Activated CD4-positive, alpha-beta T cell treated with anti-CD3 and anti-CD28 coated beads, Interleukin-2, amount 10 ng/mL, durations not matched to agents 24 days and 14 days (primary cell): Measurements from ENCODE around the gene RYR1. TPM values are rescaled to one million over a fixed set of nuclear protein-coding genes. Genes with fewer than 3 reads are reported as not detected.

Source experiments
- DNase-seq: peaks from one replicate; pipeline ENCODE4 v3.0.0; 2022
- H3K27ac Mint-ChIP-seq: one replicate; pipeline ENCODE4 v1.8.0; 2022; ENCODE audit warnings: mild to moderate bottlenecking, mixed read lengths
- H3K27me3 Mint-ChIP-seq: one replicate; pipeline ENCODE4 v1.8.0; 2022; ENCODE audit warnings: mixed read lengths
- H3K36me3 Mint-ChIP-seq: one replicate; pipeline ENCODE4 v1.8.0; 2022; ENCODE audit warnings: low read depth, mild to moderate bottlenecking, mixed read lengths
- H3K4me1 Mint-ChIP-seq: one replicate; pipeline ENCODE4 v1.8.0; 2021; ENCODE audit warnings: mixed read lengths
- H3K4me3 Mint-ChIP-seq: one replicate; pipeline ENCODE4 v1.8.0; 2022; ENCODE audit warnings: mild to moderate bottlenecking, moderate library complexity, mixed read lengths
- H3K9me3 Mint-ChIP-seq: one replicate; pipeline ENCODE4 v1.8.0; 2021; ENCODE audit warnings: mixed read lengths
- intact Hi-C: fragments of 100-400 bp; cut with micrococcal nuclease; formaldehyde crosslinking; loops from one replicate; pipeline ENCODE4 v1.15.1; 2023
- total RNA-seq: library from RNA; stranded (reverse); gene quantifications from 2 replicates; pipeline ENCODE4 v1.2.3, GENCODE V29; 2022

Gene RYR1
- total RNA-seq, 1 donor from 2014 or later = 4.0 TPM

DNA sequence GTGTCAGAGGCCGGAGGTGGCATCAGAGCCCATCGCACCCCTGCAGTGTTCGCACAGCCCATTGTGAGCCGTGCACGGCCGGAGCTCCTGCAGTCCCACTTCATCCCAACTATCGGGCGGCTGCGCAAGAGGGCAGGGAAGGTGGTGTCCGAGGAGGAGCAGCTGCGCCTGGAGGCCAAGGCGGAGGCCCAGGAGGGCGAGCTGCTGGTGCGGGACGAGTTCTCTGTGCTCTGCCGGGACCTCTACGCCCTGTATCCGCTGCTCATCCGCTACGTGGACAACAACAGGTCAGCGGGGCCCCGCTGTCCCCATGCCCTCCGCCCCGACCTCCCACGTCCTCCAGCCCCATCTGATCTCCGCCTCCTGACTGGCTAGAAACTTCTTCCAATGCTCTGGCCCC lies 85.7 kb downstream of the RYR1 start:
- intact Hi-C loops = no loop called here
- no peaks in the 10 kb centered on the region for H3K9me3 Mint-ChIP-seq
- no peaks in the 10 kb centered on the region for H3K27me3 Mint-ChIP-seq
- no peak overlapping the region for H3K4me3 Mint-ChIP-seq
- H3K27ac Mint-ChIP-seq = no peak overlapping the region
- H3K4me1 Mint-ChIP-seq = peaks cover 8% of the 10 kb centered on the region
- H3K36me3 Mint-ChIP-seq = no peaks in the 10 kb centered on the region
- DNase-seq = no peak

DNA sequence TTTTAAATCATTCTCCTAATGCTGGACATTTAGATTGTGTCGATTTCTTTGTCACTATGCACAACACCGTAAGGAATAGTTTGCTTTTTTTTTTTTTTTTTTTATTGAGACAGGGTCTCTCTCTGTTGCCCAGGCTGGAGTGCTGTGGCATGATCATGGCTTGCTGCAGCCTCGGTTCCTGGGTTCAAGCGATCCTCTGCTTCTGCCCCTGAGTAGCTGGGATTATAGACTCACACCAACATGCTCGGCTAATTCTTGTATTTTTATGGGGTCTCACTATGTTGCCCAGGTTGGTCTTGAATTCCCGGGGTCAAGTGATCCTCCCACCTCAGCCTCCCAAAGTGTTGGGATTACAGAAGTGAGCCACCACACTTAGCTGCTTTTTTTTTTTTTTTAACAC lies 86.5 kb downstream of the RYR1 start:
- intact Hi-C loops = no loop called here
- Mint-ChIP-seq H3K4me1 (peaks cover 3% of the 10 kb centered on the region), H3K4me3 (no peak overlapping the region), H3K27ac (no peak overlapping the region), H3K9me3 (no peaks in the 10 kb centered on the region), H3K27me3 (no peaks in the 10 kb centered on the region), H3K36me3 (no peaks in the 10 kb centered on the region)
- no peak for DNase-seq

DNA sequence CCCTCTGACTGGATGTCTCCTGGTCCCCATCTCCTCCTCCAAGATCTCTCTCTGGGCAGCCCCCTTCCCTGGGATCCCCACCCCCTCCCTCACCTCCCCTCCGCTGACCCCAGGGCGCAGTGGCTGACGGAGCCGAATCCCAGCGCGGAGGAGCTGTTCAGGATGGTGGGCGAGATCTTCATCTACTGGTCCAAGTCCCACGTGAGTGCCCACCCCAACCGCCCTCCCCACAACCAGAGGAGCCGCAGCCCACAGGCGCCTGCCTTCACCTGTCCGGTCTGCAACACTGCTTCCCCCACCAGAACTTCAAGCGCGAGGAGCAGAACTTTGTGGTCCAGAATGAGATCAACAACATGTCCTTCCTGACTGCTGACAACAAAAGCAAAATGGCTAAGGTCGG lies 89.4 kb downstream of the RYR1 start:
- H3K27ac Mint-ChIP-seq = no peak overlapping the region
- H3K9me3 Mint-ChIP-seq = no peaks in the 10 kb centered on the region
- no peaks in the 10 kb centered on the region for H3K36me3 Mint-ChIP-seq
- no peak overlapping the region for H3K4me3 Mint-ChIP-seq
- H3K4me1 Mint-ChIP-seq = peaks cover 4% of the 10 kb centered on the region
- DNase-seq = no peak
- intact Hi-C loops = no loop called here
- H3K27me3 Mint-ChIP-seq = no peaks in the 10 kb centered on the region

DNA sequence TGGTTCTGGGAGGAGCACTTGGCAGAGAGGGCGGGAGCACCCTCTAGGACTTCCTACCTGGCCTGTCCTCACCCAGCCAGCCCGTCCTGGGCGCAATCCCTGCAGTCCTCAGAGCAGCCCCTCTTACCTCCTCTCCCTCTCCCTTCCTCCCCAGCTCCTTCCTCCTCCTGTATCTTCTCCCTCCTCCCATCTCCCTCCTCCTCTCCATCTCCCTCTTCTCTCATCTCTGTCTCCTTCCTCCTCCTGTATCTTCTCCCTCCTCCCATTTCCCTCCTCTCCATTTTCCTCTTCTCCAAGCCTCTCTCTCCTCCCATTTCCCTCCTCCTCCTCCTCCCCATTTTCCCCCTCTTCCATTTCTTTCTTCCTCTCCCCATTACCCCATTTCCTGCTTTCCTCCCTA lies 89.8 kb downstream of the RYR1 start:
- no peak overlapping the region for H3K27ac Mint-ChIP-seq
- H3K36me3 Mint-ChIP-seq = no peaks in the 10 kb centered on the region
- peaks cover 5% of the 10 kb centered on the region for H3K4me1 Mint-ChIP-seq
- DNase-seq = no peak
- H3K27me3 Mint-ChIP-seq = no peaks in the 10 kb centered on the region
- intact Hi-C loops = no loop called here
- no peaks in the 10 kb centered on the region for H3K9me3 Mint-ChIP-seq
- H3K4me3 Mint-ChIP-seq = no peak overlapping the region

DNA sequence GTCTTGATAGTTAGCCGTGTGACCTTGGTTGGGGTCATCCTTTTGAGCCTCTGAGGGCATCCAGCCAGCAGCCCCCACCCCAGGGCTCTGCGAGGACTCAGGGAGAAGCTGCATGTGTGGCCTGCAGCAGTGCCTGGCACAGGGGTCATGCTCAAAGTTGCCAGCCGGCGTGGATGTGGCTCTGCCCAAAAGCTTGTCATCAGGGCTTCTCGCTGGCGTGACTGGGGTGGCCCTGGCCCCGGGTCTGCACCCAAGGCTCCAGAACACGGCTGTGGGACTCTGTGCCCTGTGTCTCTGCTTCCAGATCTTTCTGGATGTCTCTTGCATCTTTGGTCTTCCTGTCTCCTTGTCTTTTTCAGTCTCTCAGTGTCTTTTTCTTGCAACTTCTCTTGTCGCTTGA lies 90.9 kb downstream of the RYR1 start:
- no peak overlapping the region for H3K27ac Mint-ChIP-seq
- H3K27me3 Mint-ChIP-seq = no peaks in the 10 kb centered on the region
- intact Hi-C loops = no loop called here
- H3K4me3 Mint-ChIP-seq = no peak overlapping the region
- H3K36me3 Mint-ChIP-seq = no peaks in the 10 kb centered on the region
- H3K4me1 Mint-ChIP-seq = peaks cover 5% of the 10 kb centered on the region
- DNase-seq = no peak
- no peaks in the 10 kb centered on the region for H3K9me3 Mint-ChIP-seq

GRCh38 chr19:38524994-38525634 lies 91.6 kb downstream of the RYR1 start:
- H3K4me1 Mint-ChIP-seq = peaks cover 5% of the 10 kb centered on the region
- H3K27ac Mint-ChIP-seq = no peak overlapping the region
- intact Hi-C loops = no loop called here
- H3K36me3 Mint-ChIP-seq = no peaks in the 10 kb centered on the region
- no peak for DNase-seq
- no peaks in the 10 kb centered on the region for H3K27me3 Mint-ChIP-seq
- H3K4me3 Mint-ChIP-seq = no peak overlapping the region
- no peaks in the 10 kb centered on the region for H3K9me3 Mint-ChIP-seq

DNA sequence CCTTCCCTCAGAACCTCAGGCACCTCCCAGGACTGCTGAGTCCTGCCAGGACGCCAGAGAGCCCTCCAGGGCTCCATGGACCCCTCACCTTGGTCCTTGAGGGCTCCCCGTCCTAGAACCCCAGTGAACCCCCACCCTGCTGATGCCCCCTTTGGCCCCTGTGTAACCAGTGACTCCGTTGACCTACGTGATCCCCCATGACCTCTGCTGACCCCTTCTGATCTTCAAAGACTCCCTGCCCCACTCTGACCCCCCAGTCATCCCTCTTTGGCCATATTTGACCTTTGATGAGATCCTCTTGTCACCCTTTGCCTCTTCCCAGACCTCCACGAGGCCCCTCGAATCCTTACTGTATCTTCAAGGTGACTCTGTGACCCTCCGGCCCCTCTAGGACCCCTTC lies 92.9 kb downstream of the RYR1 start:
- Mint-ChIP-seq H3K27me3 (no peaks in the 10 kb centered on the region), H3K4me3 (no peak overlapping the region), H3K4me1 (peaks cover 5% of the 10 kb centered on the region), H3K9me3 (no peaks in the 10 kb centered on the region), H3K36me3 (no peaks in the 10 kb centered on the region), H3K27ac (no peak overlapping the region)
- intact Hi-C loops = no loop called here
- DNase-seq = no peak

- H3K9me3 Mint-ChIP-seq = no peaks in the 10 kb centered on the region
- peak; percentile 71 for DNase-seq
- peaks cover 5% of the 10 kb centered on the region for H3K4me1 Mint-ChIP-seq
- no peaks in the 10 kb centered on the region for H3K36me3 Mint-ChIP-seq
- H3K27me3 Mint-ChIP-seq = no peaks in the 10 kb centered on the region
- peak overlapping the region; percentile 71 for H3K27ac Mint-ChIP-seq
- no peak overlapping the region for H3K4me3 Mint-ChIP-seq
- intact Hi-C loops = no loop called here
Measured at GRCh38 chr19:38527466-38528136, 94.1 kb downstream of the RYR1 start.

DNA sequence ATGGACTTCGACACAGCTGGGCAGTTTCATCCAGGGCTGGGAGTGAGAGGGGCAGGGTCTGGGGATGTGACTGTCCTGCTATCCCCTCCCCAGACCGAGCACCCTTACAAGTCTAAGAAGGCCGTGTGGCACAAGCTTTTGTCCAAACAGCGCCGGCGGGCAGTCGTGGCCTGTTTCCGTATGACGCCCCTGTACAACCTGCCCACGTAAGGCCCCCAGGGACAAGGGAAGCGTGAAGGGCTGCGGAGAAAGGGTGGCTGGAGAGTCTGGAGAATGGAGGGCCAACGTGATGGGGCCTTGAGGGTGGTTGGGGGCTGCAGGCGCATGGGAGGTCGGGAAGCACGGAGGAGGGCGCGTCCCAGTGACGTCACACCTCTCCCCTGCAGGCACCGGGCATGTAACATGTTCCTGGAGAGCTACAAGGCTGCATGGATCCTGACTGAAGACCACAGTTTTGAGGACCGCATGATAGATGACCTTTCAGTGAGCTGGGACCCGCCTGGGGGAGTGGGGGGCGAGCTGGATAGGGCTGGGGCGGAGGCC lies 94.8 kb downstream of the RYR1 start:
- Mint-ChIP-seq H3K4me3 (peak overlapping the region; percentile 36), H3K9me3 (no peaks in the 10 kb centered on the region), H3K27ac (peak overlapping the region; percentile 71), H3K4me1 (peaks cover 5% of the 10 kb centered on the region), H3K36me3 (peaks cover 2% of the 10 kb centered on the region), H3K27me3 (no peaks in the 10 kb centered on the region)
- intact Hi-C loops = no loop called here
- no peak for DNase-seq

GRCh38 chr19:38528931-38529330 lies 95.4 kb downstream of the RYR1 start:
- Mint-ChIP-seq H3K4me3 (no peak overlapping the region), H3K27ac (no peak overlapping the region), H3K4me1 (peaks cover 5% of the 10 kb centered on the region), H3K9me3 (no peaks in the 10 kb centered on the region), H3K27me3 (no peaks in the 10 kb centered on the region), H3K36me3 (peaks cover 2% of the 10 kb centered on the region)
- DNase-seq = no peak
- intact Hi-C loops = no loop called here

DNA sequence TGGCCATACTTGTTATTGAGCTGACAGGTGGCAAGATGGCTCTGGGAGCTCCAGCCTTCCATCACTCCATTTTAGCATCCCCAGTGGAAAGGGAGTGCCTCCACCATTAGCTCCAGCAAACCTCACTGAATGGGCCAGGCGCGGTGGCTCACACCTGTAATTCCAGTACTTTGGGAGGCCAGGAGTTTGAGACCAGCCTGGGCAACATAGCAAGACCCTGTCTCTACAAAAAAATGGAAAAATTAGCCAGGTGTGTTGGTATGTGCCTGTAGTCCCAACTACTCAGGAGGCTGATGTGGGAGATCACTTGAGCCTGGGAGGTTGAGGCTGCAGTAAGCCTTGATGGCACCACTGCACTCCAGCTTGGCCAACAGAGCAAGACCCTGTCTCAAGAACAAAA lies 98.0 kb downstream of the RYR1 start:
- intact Hi-C loops = no loop called here
- no peak for DNase-seq
- no peak overlapping the region for H3K4me3 Mint-ChIP-seq
- H3K27ac Mint-ChIP-seq = no peak overlapping the region
- H3K27me3 Mint-ChIP-seq = peaks cover 3% of the 10 kb centered on the region
- peaks cover 15% of the 10 kb centered on the region for H3K36me3 Mint-ChIP-seq
- peaks cover 12% of the 10 kb centered on the region for H3K9me3 Mint-ChIP-seq
- H3K4me1 Mint-ChIP-seq = peaks cover 8% of the 10 kb centered on the region

DNA sequence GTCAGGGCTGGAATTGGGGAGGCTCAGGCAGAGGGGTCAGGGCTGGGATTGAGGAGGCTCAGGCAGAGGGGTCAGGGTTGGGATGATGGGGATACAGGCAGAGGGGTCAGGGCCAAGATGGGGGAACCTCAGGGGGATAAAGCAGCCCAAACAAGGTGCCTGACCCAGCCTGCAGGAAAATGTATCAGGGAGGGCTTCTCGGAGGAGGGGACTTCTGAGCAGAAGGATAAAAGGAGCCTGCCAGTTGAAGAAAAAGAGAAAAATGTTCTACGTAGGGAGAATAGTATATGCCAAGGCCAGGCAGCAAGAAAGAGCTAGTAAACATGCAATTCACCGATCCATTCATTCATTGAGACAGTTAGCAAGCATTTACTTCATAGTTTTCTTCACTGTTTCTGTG lies 99.4 kb downstream of the RYR1 start:
- H3K4me1 Mint-ChIP-seq = peaks cover 14% of the 10 kb centered on the region
- H3K9me3 Mint-ChIP-seq = peaks cover 13% of the 10 kb centered on the region
- no peak overlapping the region for H3K27ac Mint-ChIP-seq
- peaks cover 22% of the 10 kb centered on the region for H3K36me3 Mint-ChIP-seq
- no peak overlapping the region for H3K4me3 Mint-ChIP-seq
- no peak for DNase-seq
- intact Hi-C loops = no loop called here
- peaks cover 3% of the 10 kb centered on the region for H3K27me3 Mint-ChIP-seq

- Mint-ChIP-seq H3K4me3 (no peak overlapping the region), H3K36me3 (peaks cover 26% of the 10 kb centered on the region), H3K27me3 (peaks cover 3% of the 10 kb centered on the region), H3K27ac (no peak overlapping the region), H3K9me3 (peaks cover 13% of the 10 kb centered on the region), H3K4me1 (peaks cover 26% of the 10 kb centered on the region)
- DNase-seq = no peak
- intact Hi-C loops = no loop called here
Measured at GRCh38 chr19:38534574-38534973, 101.1 kb downstream of the RYR1 start.

- Mint-ChIP-seq H3K36me3 (peaks cover 28% of the 10 kb centered on the region), H3K27ac (no peak overlapping the region), H3K4me1 (peaks cover 29% of the 10 kb centered on the region), H3K4me3 (no peak overlapping the region), H3K27me3 (peaks cover 3% of the 10 kb centered on the region), H3K9me3 (peaks cover 13% of the 10 kb centered on the region)
- intact Hi-C loops = no loop called here
- no peak for DNase-seq
Measured at GRCh38 chr19:38535212-38535611, 101.7 kb downstream of the RYR1 start.
